HL-60 (cell line): Measurements from ENCODE around the gene ARFGAP1.

Source experiments
- CTCF ChIP-seq: IDR thresholded peaks from one replicate; pipeline ENCODE4 v1.5.1; 2011; ENCODE audit warnings: low read length, control low read depth, inconsistent platforms; ENCODE audit not compliant: insufficient read depth
- GABPA ChIP-seq: IDR thresholded peaks from 2 replicates; pipeline ENCODE4 v1.6.1; 2012; ENCODE audit warnings: low read depth
- POLR2AphosphoS5 ChIP-seq: IDR thresholded peaks from 2 replicates; pipeline ENCODE4 v1.6.1; 2012; ENCODE audit warnings: low read depth
- REST ChIP-seq: IDR thresholded peaks from 2 replicates; pipeline ENCODE4 v1.6.1; 2012; ENCODE audit warnings: low read depth; ENCODE audit not compliant: insufficient replicate concordance
- SPI1 ChIP-seq: IDR thresholded peaks from 2 replicates; pipeline ENCODE4 v1.6.1; 2012; ENCODE audit warnings: low read depth, mild to moderate bottlenecking, borderline replicate concordance

GRCh38 chr20:63247671-63248228 is 24.9 kb upstream of the ARFGAP1 start:
- TF ChIP-seq CTCF (no peak), REST (no peak), POLR2AphosphoS5 (no peak), GABPA (no peak), SPI1 (no peak)
